ENCODE measurements around the gene CYP1A2.

DNA sequence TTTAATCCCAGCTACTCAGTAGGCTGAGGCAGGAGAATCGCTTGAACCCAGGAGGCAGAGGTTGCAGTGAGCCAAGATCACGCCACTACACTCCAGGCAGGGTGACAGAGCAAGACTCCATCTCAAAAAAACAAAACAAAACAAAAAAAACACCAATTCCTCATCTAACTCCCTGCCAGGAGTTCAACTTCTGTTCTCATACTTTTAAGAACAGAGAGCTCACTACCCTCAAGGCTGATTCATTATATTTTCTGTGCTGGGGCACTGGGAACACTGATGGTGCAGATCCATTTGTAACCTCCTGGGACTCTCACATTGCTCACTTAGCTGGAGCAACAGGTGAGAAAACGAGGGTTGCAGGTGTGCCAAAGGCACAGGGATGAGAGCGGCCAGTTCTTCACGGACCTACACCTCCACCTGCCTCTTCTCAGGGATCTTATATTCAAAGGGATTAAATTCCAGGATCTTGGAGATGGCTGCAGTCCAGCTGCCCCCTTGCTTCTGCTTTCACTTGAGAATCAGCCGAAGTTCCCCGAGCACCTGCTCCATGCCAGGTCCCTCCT is 20.9 kb downstream of the CYP1A2 start:
- no peak for TF ChIP-seq POLR2AphosphoS5 (IDR thresholded peaks at IDR 0.05; ENCODE audit: low read depth, low read length)
- TF ChIP-seq, protein P1, sequence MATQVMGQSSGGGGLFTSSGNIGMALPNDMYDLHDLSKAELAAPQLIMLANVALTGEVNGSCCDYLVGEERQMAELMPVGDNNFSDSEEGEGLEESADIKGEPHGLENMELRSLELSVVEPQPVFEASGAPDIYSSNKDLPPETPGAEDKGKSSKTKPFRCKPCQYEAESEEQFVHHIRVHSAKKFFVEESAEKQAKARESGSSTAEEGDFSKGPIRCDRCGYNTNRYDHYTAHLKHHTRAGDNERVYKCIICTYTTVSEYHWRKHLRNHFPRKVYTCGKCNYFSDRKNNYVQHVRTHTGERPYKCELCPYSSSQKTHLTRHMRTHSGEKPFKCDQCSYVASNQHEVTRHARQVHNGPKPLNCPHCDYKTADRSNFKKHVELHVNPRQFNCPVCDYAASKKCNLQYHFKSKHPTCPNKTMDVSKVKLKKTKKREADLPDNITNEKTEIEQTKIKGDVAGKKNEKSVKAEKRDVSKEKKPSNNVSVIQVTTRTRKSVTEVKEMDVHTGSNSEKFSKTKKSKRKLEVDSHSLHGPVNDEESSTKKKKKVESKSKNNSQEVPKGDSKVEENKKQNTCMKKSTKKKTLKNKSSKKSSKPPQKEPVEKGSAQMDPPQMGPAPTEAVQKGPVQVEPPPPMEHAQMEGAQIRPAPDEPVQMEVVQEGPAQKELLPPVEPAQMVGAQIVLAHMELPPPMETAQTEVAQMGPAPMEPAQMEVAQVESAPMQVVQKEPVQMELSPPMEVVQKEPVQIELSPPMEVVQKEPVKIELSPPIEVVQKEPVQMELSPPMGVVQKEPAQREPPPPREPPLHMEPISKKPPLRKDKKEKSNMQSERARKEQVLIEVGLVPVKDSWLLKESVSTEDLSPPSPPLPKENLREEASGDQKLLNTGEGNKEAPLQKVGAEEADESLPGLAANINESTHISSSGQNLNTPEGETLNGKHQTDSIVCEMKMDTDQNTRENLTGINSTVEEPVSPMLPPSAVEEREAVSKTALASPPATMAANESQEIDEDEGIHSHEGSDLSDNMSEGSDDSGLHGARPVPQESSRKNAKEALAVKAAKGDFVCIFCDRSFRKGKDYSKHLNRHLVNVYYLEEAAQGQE (IDR thresholded peaks at IDR 0.05; ENCODE audit: insufficient read depth in 1 of 2, low read depth in 2 of 2, low read length in 2 of 2), result no peak

All from PFSK-1 (cell line).